Prostate gland (tissue), 2 donors: Measurements from ENCODE around the gene ARHGEF25.

Experiments used
- POLR2A ChIP-seq: fragments of 450-650 bp; IDR thresholded peaks from one replicate; pipeline ENCODE4 v1.6.1; 2016; ENCODE audit warnings: antibody characterized with exemption, mild to moderate bottlenecking
- POLR2AphosphoS5 ChIP-seq: sonication (generic); formaldehyde crosslinking; IDR thresholded peaks from one replicate; pipeline ENCODE4 v1.6.1; 2017; ENCODE audit warnings: antibody characterized with exemption
- TF ChIP-seq, protein P1 (sequence below), 4 experiments: fragments of 200-600 bp in 2 of 4; fragments of 450-650 bp in 2 of 4; sonication (generic) in 2 of 4; IDR thresholded peaks; 1 replicate in 3 of 4; 2 replicates in 1 of 4; pipeline ENCODE4 v1.5.1; 2016 to 2019; ENCODE audit warnings: antibody characterized with exemption in 4 of 4, mild to moderate bottlenecking in 2 of 4, moderate library complexity in 2 of 4

DNA sequence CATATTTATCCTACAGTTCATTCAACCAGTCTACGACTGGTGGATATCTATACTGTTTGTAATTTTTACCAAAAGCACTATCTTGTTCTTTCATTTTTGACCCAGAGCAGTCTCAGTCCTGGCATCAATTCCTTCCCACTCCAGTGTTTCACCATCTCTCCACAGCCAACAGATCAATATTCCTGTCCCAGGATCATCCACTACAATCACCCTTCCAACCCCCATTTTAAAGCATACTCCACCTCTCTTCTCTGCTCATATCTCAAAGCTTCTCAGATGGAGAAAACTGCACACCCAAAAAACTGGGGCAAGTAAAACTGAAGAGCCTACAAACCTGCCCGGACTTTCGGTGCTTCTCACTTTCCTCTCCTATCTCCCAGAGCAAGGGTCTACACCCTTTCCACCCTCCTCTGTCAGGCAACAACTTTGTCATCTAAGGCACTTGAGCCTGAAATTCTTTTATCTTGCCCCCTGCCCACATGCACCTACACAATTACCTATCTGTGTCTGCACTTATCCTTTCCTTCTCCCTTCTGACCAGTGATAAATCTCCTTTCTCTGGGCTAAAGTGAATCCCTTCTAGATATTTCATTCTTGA, 24.3 kb upstream of the ARHGEF25 start:
- TF ChIP-seq POLR2AphosphoS5 (no peak), POLR2A (no peak)
- TF ChIP-seq, protein P1, sequence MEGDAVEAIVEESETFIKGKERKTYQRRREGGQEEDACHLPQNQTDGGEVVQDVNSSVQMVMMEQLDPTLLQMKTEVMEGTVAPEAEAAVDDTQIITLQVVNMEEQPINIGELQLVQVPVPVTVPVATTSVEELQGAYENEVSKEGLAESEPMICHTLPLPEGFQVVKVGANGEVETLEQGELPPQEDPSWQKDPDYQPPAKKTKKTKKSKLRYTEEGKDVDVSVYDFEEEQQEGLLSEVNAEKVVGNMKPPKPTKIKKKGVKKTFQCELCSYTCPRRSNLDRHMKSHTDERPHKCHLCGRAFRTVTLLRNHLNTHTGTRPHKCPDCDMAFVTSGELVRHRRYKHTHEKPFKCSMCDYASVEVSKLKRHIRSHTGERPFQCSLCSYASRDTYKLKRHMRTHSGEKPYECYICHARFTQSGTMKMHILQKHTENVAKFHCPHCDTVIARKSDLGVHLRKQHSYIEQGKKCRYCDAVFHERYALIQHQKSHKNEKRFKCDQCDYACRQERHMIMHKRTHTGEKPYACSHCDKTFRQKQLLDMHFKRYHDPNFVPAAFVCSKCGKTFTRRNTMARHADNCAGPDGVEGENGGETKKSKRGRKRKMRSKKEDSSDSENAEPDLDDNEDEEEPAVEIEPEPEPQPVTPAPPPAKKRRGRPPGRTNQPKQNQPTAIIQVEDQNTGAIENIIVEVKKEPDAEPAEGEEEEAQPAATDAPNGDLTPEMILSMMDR (IDR thresholded peaks at IDR 0.05) = no peak
